Measurements from ENCODE around the gene EVI5.
"Not testable (repeated sequence)": the region's sequence is repeated elsewhere in the genome, so short reads cannot be mapped to it uniquely, and the experiment has no call there.

Gene EVI5

DNA sequence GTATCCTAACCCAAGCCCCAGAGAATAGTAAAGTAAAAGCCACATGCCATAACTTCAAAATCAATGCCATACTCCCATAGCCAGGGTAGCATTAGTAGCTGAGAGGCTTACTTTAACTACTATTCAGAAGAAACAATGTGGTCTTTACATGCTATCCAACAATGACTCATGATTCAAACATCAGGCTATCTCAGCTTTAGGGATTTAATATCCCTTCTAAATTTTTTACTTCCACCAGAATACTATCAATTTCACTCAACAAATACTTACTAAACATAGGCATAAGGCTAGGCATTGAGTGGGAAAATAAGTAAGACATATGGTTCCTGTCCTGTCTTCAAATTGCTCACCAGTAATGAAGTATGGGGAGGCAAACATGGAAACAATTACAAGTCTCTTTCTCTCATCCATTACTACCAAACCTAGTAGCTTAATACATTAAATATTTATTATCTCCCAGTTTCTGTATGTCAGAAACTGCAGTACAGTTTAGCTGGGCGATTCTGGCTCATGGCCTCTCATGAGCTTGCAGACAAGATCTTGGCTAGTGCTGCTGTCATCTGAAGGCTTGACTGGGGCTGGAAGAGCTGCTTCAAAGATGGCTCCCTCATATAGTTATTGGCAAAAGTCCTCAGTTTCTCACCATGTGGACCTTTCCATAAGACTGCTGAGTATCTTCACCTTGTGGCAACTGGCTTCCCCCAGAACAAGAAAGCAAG, 30.7 kb downstream of the EVI5 start:
- intact Hi-C loops (cut with DNase I), result no loop called here
- no peak for DNase-seq

DNA sequence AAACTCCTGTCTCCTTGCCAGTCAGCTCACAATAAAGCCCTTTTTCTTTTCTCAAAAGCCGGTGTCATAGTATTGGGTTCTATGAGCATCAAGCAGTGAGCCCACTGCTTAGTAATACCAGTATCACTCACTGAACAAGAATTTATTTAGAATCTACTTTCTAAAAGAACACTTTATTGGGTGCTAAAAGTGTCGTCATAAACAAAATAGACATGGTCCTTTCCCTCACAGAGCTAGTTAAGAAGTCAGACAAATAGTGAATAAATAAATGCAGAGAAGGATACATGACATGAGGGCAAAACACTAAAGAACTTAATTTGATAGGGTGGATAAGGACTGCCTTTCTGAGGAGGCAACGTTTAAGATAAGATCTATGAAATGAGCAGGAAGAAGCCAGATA, 32.2 kb downstream of the EVI5 start:
- intact Hi-C loops (cut with DNase I), result no loop called here
- DNase-seq, result no peak

DNA sequence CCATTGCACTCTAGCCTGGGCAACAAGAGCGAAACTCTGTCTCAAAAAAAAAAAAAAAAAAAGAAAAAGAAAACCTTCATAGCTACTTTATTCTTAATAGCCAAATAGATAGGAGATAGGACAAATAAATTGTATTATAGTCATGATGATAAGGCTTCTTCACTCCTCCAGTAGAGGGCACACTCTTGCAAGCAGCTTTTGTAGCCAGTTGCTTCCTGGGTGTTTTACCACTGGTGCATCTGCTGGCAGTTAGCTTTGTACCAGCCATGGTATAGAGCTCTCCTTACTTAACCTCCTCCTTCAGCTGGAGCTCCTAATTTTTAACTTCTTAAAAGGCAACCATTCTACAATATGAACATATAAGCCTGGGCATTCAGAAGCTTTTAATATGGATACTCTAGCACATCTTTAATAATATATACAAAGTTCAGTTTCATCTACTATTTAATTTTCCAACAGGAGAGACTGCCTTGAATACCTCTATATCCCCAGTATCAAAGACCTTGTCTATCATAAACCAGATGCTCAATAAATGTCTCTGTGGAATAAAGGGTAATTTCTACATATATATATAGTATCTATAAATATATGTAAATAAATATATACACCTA, 35.8 kb downstream of the EVI5 start:
- peak in 1 of 10 donors; percentile 53 for DNase-seq

DNA sequence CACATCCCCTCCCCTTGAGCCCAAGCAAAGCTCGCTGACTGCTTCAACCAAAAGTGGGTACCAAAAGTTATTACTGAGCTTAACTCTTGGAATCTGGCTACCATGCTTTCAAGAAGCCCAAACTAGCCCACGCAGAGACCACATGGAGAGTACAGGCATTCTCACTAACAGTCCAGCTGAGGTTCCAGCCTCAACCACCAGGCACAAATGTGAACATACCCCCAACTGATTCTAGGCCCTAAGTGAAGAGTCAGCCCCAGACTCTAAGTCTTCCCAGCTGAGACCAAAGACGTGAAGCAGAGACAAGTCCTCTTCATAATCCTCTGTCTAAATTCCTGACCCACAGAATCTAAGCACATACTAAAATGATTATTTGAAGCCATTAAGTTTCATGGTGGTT, 36.8 kb downstream of the EVI5 start:
- DNase-seq, result no peak
- intact Hi-C loops (cut with DNase I), result loop anchor here (2.0 to 5.0 kb wide), 2 partner anchors 71 to 84 kb away; partner anchors contain the start of gene RPL5

More for the DNA sequence above, 35.8 kb downstream of the EVI5 start:
- intact Hi-C loops (cut with DNase I), result loop anchor here (2.0 to 5.0 kb wide), 2 partner anchors 70 to 83 kb away; partner anchors contain the start of gene RPL5

DNA sequence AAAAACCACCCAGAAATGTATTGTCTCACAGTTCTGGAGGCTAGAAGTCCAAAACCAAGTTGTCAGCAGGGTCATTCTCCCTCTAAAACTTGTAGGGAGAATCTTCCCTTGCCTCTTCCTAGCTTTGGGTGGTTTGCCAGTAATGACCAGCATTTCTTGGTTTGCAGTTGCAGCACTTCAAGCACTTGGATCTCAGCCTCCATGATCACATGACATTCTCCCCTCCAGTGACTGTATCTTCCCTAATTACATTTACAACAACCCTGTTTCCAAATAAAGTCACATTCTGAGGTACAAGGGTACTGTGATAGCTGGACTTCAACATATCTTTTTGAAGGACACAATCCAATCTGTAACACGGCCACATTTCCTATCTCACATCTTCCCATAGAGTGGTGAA, 37.2 kb downstream of the EVI5 start:
- DNase-seq, result no peak
- intact Hi-C loops (cut with DNase I), result loop anchor here (2.0 to 5.0 kb wide), 2 partner anchors 71 to 85 kb away; partner anchors contain the start of gene RPL5

DNA sequence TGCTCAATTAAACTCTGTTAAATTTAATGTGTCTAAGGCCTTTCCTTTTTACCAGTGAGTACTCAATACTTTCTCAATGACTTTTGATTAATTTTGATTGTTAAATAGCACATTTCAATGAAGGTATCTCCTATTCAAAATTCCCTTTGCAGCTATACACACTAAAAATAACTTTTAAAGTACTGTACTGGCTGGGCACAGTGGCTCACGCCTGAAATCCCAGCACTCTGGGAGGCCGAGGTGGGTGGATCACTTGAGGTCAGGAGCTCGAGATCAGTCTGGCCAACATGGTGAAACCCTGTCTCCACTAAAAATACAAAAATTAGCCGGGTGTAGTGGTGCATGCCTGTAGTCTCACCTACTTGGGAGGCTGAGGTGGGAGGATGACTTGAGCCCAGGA, 38.7 kb downstream of the EVI5 start:
- intact Hi-C loops (cut with DNase I), result loop anchor here (5.0 kb wide), 1 partner anchor 86 kb away; the partner anchor contains the start of gene RPL5
- not testable (repeated sequence) for DNase-seq

DNA sequence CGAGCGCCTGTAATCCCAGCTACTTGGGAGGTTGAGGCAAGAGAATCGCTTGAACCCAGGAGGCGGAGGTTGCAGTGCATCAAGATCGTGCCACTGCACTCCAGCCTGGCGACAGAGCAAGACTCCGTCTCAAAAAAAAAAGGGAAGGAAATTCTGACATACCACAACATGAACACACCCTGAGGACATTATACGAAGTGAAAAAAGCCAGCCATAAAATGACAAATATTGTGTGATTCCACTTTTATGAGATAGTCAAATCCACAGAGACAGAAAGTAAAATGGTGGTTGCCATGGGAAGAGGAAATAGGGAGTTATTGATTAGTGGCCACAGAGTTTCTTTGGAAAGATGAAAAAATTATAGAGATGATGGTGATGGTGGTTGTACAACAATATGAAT, 41.7 kb downstream of the EVI5 start:
- intact Hi-C loops (cut with DNase I), result no loop called here
- DNase-seq, result no peak

DNA sequence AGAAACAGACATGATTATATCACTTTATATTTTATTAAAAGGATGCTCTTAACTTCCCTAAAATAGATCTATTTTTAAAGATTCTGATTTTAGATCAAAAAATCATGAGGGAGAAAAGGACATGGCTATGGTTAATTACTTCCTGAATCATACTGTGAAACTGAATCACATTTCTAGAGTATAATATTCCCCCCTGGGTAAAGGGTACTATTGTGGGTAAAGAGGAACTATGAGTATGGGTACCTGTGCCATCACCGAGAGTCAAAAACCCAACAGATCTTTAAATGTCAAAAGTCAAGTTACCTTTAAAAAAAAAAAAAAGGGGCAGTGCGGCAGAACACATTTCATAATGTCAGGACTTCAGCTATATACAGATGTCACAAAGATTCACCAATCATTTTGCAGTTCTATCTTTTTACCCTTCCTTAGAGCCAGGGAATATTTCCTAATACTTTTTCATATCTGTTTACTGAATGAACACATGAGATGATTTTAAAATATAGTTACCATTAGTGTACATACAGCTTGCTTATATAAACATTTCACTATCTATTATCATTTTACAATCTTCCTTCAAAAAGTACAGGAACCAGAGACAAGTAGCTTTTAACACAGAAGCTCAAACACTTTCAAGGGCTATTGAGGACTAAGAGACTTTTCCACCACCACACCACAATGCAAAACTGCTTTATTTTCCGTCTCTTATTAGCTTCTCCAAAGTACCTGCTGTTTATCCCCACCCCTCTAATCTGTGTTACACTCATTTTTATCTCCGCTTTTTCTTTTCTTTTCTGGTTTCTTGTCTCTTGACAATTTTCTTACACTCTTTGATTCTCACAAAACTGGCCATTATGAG, 45.0 kb downstream of the EVI5 start:
- intact Hi-C loops (cut with DNase I), result no loop called here
- DNase-seq, result no peak

DNA sequence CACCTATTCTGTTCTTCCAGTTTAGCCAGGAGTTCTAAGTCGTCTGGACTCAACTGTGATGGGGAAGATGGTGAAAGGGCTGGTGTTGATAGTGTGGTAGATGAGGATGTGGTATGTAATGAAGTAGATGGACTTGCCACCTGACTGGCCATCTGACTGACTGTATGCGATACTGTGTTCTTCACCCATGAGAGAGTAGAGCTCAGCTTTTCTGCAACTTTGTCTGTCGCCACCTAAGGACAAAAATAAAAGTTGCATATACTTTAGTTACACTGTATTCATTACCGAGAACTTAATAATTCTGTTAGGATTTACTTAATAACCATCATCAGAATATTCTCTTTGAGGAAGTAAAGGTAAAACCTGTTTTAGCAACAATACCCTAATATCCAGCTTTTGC, 48.5 kb downstream of the EVI5 start:
- intact Hi-C loops (cut with DNase I), result no loop called here
- DNase-seq, result no peak

DNA sequence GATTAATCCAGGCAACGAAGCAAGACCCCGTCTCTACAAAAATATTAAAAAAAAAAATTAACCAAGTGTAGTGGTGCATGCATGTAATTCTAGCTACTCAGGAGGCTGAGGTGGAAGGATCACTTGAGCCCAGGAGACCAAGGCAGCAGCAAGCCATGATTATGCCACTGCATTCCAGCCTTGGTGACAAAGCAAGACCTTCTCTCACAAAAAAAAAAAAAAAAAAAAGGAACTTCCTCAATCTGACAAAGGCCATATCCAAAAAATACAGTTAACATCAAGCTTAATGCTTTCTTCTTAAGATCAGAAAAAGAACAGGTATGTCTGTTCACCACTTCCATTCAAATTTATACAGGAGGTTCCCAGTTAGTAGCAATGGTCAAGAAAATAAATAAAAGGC, 54.4 kb downstream of the EVI5 start:
- DNase-seq, result no peak
- intact Hi-C loops (cut with DNase I), result no loop called here

DNA sequence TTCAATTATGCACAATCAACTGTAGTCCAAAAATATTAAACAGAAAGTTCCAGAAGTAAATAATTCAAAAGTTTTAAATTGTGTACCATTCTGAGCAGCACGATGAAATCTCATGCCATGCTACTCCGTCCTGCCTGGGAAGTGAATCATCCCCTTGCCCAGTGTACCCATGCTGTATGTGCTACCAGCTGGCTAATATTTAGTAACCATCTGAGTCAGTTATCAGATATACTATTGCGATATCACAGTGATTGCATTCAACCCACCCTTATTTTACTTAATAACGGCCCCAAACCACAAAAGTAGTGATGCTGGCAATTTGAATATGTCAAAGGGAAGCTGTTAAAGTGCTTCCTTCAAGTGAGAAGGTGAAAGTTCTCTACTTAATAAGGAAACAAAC, 56.2 kb downstream of the EVI5 start:
- intact Hi-C loops (cut with DNase I), result no loop called here
- no peak for DNase-seq

DNA sequence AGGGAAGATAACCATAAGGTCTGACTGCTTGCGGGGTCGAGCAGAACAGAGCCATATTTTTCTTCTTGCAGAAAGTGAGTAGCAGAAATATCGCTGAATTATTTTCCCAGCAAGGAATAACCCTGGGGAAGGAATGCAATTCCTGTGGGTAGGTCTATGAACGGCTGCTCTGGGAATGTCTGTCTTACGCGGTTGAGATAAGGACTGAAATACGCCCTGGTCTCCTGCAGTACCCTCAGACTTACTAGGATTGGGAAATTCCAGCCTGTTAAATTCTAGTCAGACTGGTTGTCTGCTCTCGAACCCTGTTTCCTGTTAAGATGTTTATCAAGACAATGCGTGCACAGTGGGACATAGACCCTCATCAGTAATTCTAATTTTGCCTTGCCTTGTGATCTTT, 61.2 kb downstream of the EVI5 start:
- intact Hi-C loops (cut with DNase I); DNase-seq: not testable (repeated sequence)

DNA sequence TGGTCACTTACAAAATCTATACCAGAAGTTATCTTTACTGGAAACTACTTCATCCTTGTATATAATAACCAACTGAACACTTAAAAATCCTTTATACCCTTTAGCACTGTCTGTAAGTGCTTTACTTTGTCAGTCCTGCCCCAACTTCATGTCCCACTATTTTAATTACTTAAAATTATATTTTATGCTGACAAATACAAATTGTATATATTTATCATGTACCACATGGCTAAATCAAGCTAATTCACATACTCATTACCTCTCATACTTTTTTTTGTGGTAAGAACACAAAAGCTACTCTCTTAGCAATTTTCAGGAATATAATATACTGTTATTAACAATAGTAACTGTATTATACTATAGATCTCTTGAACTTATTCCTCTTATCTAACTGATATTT, 63.0 kb downstream of the EVI5 start:
- DNase-seq, result no peak
- intact Hi-C loops (cut with DNase I), result no loop called here

DNA sequence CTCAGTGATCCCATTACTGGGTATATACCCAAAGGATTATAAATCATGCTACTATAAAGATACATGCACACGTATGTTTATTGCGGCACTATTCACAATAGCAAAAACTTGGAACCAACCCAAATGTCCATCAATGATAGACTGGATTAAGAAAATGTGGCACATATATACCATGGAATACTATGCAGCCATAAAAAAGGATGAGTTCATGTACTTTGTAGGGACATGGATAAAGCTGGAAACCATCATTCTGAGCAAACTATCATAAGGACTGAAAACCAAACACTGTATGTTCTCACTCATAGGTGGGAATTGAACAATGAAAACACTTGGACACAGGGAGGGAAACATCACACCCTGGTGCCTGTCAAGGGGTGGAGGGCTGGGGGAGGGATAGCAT, 63.8 kb downstream of the EVI5 start:
- intact Hi-C loops (cut with DNase I), result not testable (repeated sequence)

DNA sequence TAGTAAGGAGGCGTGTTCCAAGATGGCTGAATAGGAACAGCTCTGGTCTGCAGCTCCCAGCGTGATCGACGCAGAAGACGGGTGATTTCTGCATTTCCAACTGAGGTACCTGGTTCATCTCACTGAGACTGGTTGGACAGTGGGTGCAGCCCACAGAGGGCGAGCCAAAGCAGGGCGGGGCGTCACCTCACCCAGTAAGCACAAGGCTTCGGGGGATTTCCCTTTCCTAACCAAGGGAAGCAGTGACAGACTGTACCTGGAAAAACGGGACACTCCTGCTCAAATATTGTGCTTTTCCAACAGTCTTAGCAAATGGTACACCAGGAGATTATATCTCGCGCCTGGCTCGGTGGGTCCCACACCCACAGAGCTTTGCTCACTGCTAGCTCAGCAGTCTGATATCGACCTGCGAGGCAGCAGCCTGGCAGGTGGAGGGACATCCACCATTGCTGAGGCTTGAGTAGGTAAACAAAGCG, 69.4 kb downstream of the EVI5 start:
- intact Hi-C loops (cut with DNase I), result not testable (repeated sequence)
- peak in 1 of 10 donors; percentile 21 for DNase-seq

More for the DNA sequence above, 63.8 kb downstream of the EVI5 start:
- DNase-seq, result not testable (repeated sequence)

DNA sequence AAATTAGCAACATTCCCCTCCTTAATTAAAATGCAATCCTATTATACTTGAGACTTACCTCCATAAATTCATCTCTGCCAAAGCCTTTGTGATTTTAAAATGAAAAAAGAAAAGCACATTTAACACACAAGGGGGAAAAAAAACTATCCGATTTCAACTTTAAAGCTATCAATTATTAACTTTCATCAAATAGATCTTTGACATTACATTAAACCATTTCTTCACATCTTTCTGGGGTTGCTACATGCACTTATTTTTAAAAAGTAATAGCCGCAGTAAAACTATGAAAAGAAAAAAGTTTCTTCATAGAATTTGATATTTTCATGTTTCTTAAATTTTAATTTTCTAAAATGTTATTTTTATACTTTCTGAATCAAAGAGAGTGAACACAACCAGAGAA, 71.0 kb downstream of the EVI5 start:
- intact Hi-C loops (cut with DNase I), result no loop called here
- no peak for DNase-seq

DNA sequence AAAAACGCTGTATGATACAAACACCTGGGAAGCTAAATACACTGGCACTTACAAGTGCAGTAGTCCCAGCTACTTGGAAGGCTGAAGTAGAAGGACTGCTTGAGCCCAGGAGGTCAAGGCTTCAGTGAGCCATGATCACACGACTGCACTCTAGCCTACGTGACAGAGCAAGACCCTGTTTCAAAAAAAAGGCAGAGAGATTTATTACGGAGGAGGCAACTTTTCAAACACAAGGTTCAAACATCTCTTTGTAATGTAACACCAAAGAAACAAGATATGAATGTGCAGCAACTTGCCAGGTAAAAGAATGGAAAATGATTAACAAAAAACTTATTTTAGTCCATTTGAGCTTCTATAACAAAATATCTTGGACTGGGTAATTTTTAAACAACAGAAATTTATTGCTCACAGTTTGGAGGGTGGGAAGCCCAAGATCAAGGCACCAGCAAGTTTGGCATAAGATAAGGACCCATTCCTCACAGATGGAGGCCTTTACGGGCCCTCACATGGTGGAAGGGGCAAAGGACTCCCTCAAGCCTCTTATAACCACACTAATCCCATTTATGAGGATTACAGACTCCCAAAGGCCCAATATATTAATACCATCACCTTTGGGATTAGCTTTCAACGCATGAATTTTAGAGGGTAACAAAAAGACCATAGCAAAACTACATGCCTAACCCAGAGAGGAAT, 73.3 kb downstream of the EVI5 start:
- intact Hi-C loops (cut with DNase I), result no loop called here
- no peak for DNase-seq

DNA sequence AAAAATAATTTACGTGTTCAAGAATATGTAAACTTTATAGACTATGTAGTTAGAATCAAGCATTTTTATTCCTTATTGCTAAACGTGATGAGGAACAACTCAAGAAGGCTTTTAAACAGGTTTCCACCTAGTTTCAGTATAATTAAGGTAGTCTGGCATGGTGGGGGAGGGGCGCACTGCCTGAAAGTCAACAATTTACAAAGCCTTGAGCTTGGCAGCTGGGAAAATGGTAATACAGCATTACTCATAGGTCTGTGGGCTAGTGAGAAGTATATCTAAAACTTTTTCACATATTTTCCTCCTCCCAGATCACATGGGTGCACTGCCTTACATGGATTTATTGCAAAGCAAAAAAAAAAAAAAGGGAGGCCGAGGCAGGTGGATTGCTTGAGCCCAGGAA, 75.2 kb downstream of the EVI5 start:
- no peak for DNase-seq
- intact Hi-C loops (cut with DNase I), result no loop called here

DNA sequence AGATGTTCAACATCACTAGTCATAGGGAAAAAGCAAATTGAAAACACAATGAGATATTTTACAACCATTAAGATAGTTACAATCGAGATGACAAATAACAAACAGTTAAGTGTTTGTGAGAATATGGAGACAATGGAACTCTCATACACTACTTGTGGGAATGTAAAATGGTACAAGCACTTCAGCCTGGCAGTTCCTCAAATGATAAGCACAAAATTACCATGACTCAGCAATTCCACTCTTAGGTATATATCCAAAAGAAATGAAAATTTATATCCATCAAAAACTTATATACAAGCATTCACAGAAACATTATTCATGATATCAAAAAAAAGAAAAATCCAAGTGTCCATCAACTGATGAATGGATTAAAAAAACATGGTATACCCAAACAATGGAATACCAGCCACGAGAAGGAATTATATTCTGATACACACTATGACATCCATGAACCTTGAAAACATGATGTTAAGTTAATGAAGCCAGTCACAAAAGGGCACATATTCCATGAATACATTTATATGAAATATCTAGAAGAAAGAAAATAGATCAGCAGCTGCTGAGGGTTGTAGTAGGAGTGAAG, 76.4 kb downstream of the EVI5 start:
- no peak for DNase-seq
- intact Hi-C loops (cut with DNase I), result no loop called here

DNA sequence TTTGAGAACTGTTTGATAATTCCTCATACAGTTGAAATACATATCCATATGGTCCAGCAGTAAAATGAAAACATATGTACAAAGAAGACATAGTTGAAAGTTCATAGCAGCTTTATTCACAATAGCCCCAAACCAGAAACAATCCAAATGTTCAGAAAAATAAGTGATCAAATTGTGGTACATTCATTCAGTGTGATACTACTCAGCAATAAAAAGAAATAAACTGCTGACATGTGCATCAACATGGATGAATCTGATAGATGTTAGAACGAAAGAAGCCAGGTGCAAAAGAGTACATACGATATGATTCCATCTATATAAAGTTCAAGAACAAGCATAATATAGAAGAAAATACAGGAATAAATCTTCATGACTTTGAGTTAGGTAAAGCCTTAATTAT, 77.2 kb downstream of the EVI5 start:
- intact Hi-C loops (cut with DNase I), result no loop called here

More for the DNA sequence above, 77.2 kb downstream of the EVI5 start:
- DNase-seq, result no peak

Measured in posterior cingulate gyrus (tissue), 11 donors.